Mesenchymal stem cell (in vitro differentiated cells and primary cell): ENCODE results near the gene CTCFL.

ENCODE experiments used
- DNase-seq: peaks from one replicate; pipeline ENCODE4 v3.0.0-alpha.2; 2013
- H2AFZ ChIP-seq: one replicate; pipeline ENCODE4 v1.6.1; 2013; ENCODE audit warnings: low read depth, mild to moderate bottlenecking, control low read depth, inconsistent platforms, low read length, moderate library complexity
- H2AK5ac ChIP-seq: 2 replicates; pipeline ENCODE4 v1.6.1; 2013; ENCODE audit warnings: low read length, moderate library complexity, mild to moderate bottlenecking, inconsistent platforms; ENCODE audit not compliant: severe bottlenecking
- H2BK120ac ChIP-seq: one replicate; pipeline ENCODE4 v1.6.1; 2013; ENCODE audit warnings: low read depth, mild to moderate bottlenecking, inconsistent platforms, low read length, moderate library complexity
- H2BK12ac ChIP-seq, 2 experiments: one replicate each; pipeline ENCODE4 v1.6.1; 2013; ENCODE audit warnings: inconsistent platforms in 2 of 2, low read length in 2 of 2, mild to moderate bottlenecking in 2 of 2, moderate library complexity in 2 of 2, control low read depth in 1 of 2
- H2BK15ac ChIP-seq: one replicate; pipeline ENCODE4 v1.6.1; 2013; ENCODE audit warnings: mild to moderate bottlenecking, low read depth, inconsistent platforms; ENCODE audit not compliant: poor library complexity, severe bottlenecking
- H2BK5ac ChIP-seq: 2 replicates; pipeline ENCODE4 v1.6.1; 2013; ENCODE audit warnings: low read depth, mild to moderate bottlenecking, low read length, control low read depth, inconsistent platforms; ENCODE audit not compliant: poor library complexity, severe bottlenecking
- H3K14ac ChIP-seq, 2 experiments: one replicate each; pipeline ENCODE4 v1.6.1; 2013; ENCODE audit warnings: inconsistent platforms in 2 of 2, low read length in 2 of 2, control low read depth in 1 of 2, mild to moderate bottlenecking in 1 of 2, moderate library complexity in 1 of 2
- H3K18ac ChIP-seq, 2 experiments: one replicate each; pipeline ENCODE4 v1.6.1; 2013; ENCODE audit warnings: inconsistent platforms in 2 of 2, low read length in 2 of 2, control low read depth in 1 of 2, low read depth in 1 of 2, mild to moderate bottlenecking in 1 of 2
- H3K23ac ChIP-seq, 2 experiments: one replicate each; pipeline ENCODE4 v1.6.1; 2013; ENCODE audit warnings: inconsistent platforms in 2 of 2, low read length in 2 of 2, mild to moderate bottlenecking in 2 of 2, moderate library complexity in 2 of 2, control low read depth in 1 of 2
- H3K27ac ChIP-seq: 2 replicates; pipeline ENCODE4 v1.5.1; 2013; ENCODE audit warnings: mild to moderate bottlenecking, moderate library complexity, low read length, control low read depth, inconsistent platforms; ENCODE audit not compliant: poor library complexity, severe bottlenecking
- H3K27me3 ChIP-seq, 2 experiments: 2 replicates each; pipeline versions ENCODE4 v1.6.1 to v1.7.0; 2013; ENCODE audit warnings: low read length in 2 of 2, mild to moderate bottlenecking in 2 of 2, moderate library complexity in 2 of 2, control low read depth in 1 of 2, inconsistent platforms in 1 of 2; ENCODE audit not compliant: control insufficient read depth in 1 of 2, insufficient read depth in 1 of 2
- H3K36me3 ChIP-seq, 2 experiments: 2 replicates each; pipeline versions ENCODE4 v1.6.1 to v1.7.0; 2013; ENCODE audit warnings: low read length in 2 of 2, control low read depth in 1 of 2, inconsistent platforms in 1 of 2, low read depth in 1 of 2, mild to moderate bottlenecking in 1 of 2; ENCODE audit not compliant: insufficient read depth in 2 of 2, control insufficient read depth in 1 of 2
- H3K4ac ChIP-seq, 2 experiments: one replicate each; pipeline ENCODE4 v1.6.1; 2013; ENCODE audit warnings: inconsistent platforms in 2 of 2, low read length in 2 of 2, mild to moderate bottlenecking in 2 of 2, moderate library complexity in 2 of 2, control low read depth in 1 of 2, low read depth in 1 of 2
- H3K4me1 ChIP-seq: 2 replicates; pipeline ENCODE4 v1.6.1; 2013; ENCODE audit warnings: low read depth, low read length, control low read depth; ENCODE audit not compliant: control insufficient read depth, insufficient read depth
- H3K4me2 ChIP-seq: 2 replicates; pipeline ENCODE4 v1.6.1; 2013; ENCODE audit warnings: low read length, mild to moderate bottlenecking, inconsistent platforms; ENCODE audit not compliant: poor library complexity, severe bottlenecking
- H3K4me3 ChIP-seq, 2 experiments: 2 replicates each; pipeline versions ENCODE4 v1.5.1 to v1.7.0; 2013; ENCODE audit warnings: low read length in 2 of 2, mild to moderate bottlenecking in 2 of 2, control low read depth in 1 of 2, low read depth in 1 of 2; ENCODE audit not compliant: insufficient read depth in 1 of 2
- H3K79me1 ChIP-seq: replicated peaks from 2 replicates; pipeline ENCODE4 v1.6.1; 2013; ENCODE audit warnings: mild to moderate bottlenecking, control low read depth, low read length, inconsistent platforms; ENCODE audit not compliant: poor library complexity, severe bottlenecking
- H3K9ac ChIP-seq: 2 replicates; pipeline ENCODE4 v1.7.0; 2013; ENCODE audit warnings: mild to moderate bottlenecking, low read length, moderate library complexity
- H3K9me3 ChIP-seq: 2 replicates; pipeline ENCODE4 v1.7.0; 2013; ENCODE audit warnings: mild to moderate bottlenecking, low read length; ENCODE audit not compliant: control insufficient read depth
- H4K8ac ChIP-seq: one replicate; pipeline ENCODE4 v1.6.1; 2013; ENCODE audit warnings: inconsistent platforms, mild to moderate bottlenecking, low read length, moderate library complexity
- H4K91ac ChIP-seq: one replicate; pipeline ENCODE4 v1.6.1; 2013; ENCODE audit warnings: mild to moderate bottlenecking, low read length, inconsistent platforms
- WGBS: methylation state at CpG from one replicate; pipeline ENCODE4 v1.1.7; 2013; ENCODE audit warnings: mixed read lengths; 5-methylcytosine and 5-hydroxymethylcytosine counted together

CTCFL gene

DNA sequence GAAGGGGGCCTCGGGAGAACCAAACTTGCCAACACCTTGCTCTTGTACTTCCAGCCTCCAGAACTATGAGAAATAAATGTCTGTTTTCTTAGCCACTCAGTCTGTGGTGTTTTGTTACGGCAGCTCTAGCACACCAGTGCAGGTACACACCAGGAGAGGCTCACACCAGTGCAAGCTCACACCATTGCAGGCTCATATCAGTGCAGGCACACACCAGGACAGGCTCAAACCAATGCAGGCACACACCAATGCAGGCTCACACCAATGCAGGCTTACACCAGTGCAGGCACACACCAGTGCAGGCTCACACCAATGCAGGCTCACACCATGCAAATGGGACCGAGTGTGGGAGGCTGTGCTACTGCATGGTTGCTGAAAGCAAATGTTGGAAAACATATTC lies 4.9 kb upstream of the CTCFL start:
- Histone ChIP-seq H4K91ac (no peak overlapping the region), H2BK12ac (no peak overlapping the region), H3K23ac (no peak overlapping the region), H3K4me2 (no peak overlapping the region), H3K36me3 (no peaks in the 10 kb centered on the region), H3K4me3 (no peak overlapping the region), H3K18ac (no peak overlapping the region), H3K4me1 (peaks cover 2% of the 10 kb centered on the region), H4K8ac (no peak overlapping the region), H3K14ac (no peak overlapping the region), H2AK5ac (no peak overlapping the region), H3K27me3 (peaks cover 25 to 65% of the 10 kb centered on the region in 2 experiments), H3K79me1 (no peaks in the 10 kb centered on the region), H3K9me3 (no peaks in the 10 kb centered on the region), H2BK15ac (no peak overlapping the region), H3K27ac (no peak overlapping the region), H2BK120ac (no peak overlapping the region), H2BK5ac (no peak overlapping the region), H3K4ac (no peak overlapping the region), H3K9ac (no peak overlapping the region), H2AFZ (no peak overlapping the region)
- 74% methylated on average over 3 of the region's 3 CpGs for WGBS
- no peak for DNase-seq

DNA sequence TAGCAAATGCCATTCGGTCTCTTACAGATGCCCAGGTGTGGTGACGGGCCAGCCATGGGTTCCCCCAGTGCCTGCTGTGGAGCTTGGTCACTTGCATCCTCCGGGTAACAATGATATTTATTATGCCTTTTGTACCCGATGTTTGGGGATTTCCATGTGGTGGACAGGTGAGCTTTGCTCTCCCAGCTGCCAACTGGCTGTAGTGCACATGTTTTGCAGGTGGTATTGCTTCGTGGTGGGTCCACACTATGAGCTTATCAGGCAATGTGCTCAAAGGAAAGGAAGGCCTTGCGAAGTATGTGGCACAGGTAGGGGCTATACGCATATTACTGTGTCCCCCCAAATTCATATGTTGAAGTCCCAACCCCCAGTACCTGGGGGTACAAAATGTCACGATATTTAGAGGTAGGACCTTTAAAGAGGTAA lies 4.2 kb upstream of the CTCFL start:
- Histone ChIP-seq H3K4me2 (no peak overlapping the region), H3K4me1 (peaks cover 2% of the 10 kb centered on the region), H3K27ac (no peak overlapping the region), H2BK5ac (no peak overlapping the region), H3K4me3 (no peak overlapping the region), H3K27me3 (peaks cover 25 to 63% of the 10 kb centered on the region in 2 experiments), H4K91ac (no peak overlapping the region), H3K79me1 (no peaks in the 10 kb centered on the region), H2AK5ac (no peak overlapping the region), H2BK120ac (no peak overlapping the region), H2AFZ (no peak overlapping the region), H3K36me3 (no peaks in the 10 kb centered on the region), H3K9me3 (no peaks in the 10 kb centered on the region), H3K9ac (no peak overlapping the region), H2BK12ac (no peak overlapping the region), H3K14ac (no peak overlapping the region), H3K23ac (no peak overlapping the region), H3K4ac (no peak overlapping the region), H2BK15ac (no peak overlapping the region), H4K8ac (no peak overlapping the region), H3K18ac (no peak overlapping the region)
- 77% methylated on average over 7 of the region's 8 CpGs for WGBS
- DNase-seq, result no peak

DNA sequence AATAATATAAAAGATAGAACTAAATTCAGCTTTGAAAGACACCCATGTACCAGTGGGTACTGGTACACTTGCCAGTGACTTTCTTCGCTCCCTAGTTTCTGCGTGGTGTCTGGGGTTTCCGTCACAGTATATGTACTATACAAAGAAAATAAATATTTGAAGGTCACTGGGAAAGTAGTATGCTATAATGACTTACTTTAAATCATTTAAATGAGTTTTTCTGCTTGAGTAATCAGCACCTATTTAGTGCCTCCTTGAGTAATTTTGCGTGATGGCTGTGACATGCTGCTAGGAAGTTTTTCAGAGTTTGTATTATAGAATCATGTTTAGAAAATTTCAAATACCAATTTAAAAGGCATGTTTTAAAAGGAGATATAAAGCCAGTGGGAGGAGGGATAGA lies 3.2 kb upstream of the CTCFL start:
- Histone ChIP-seq H3K14ac (no peak overlapping the region), H3K9me3 (no peaks in the 10 kb centered on the region), H2AFZ (no peak overlapping the region), H2BK5ac (no peak overlapping the region), H3K4me3 (no peak overlapping the region), H3K4ac (no peak overlapping the region), H3K9ac (no peak overlapping the region), H4K91ac (no peak overlapping the region), H4K8ac (no peak overlapping the region), H2AK5ac (no peak overlapping the region), H3K4me2 (no peak overlapping the region), H2BK15ac (no peak overlapping the region), H3K23ac (no peak overlapping the region), H3K18ac (no peak overlapping the region), H3K27ac (no peak overlapping the region), H3K36me3 (no peaks in the 10 kb centered on the region), H2BK12ac (no peak overlapping the region), H2BK120ac (no peak overlapping the region), H3K27me3 (peaks cover 18 to 54% of the 10 kb centered on the region in 2 experiments), H3K79me1 (no peaks in the 10 kb centered on the region), H3K4me1 (peaks cover 2% of the 10 kb centered on the region)
- no peak for DNase-seq
- 80% methylated on average over 2 of the region's 4 CpGs for WGBS

DNA sequence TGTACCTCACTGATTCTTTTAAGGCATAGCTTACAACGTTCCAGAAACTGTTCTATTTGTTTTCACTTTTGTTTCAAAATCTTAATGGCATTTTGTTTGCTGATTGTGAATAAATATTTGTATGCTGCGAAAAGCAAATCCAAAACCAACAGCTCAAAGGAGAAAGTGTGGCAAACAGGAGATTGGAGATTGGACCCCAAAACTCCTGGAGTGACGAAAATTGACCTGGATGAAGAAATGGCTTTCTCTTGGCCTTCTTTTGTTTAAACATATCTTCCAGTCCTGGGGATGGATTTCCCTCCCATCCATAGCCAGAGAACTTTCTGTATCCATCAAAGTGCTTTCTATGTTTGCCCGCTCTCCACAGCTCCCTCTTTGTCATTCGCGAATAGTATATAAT lies 2.8 kb upstream of the CTCFL start:
- Histone ChIP-seq H3K27ac (no peak overlapping the region), H3K9me3 (no peaks in the 10 kb centered on the region), H3K18ac (no peak overlapping the region), H3K23ac (no peak overlapping the region), H2BK12ac (no peak overlapping the region), H2BK5ac (no peak overlapping the region), H3K79me1 (no peaks in the 10 kb centered on the region), H3K4me3 (no peak overlapping the region), H3K4ac (no peak overlapping the region), H2BK120ac (no peak overlapping the region), H4K91ac (no peak overlapping the region), H2AFZ (no peak overlapping the region), H3K9ac (no peak overlapping the region), H4K8ac (no peak overlapping the region), H2BK15ac (no peak overlapping the region), H3K27me3 (peaks cover 18 to 51% of the 10 kb centered on the region in 2 experiments), H3K14ac (no peak overlapping the region), H2AK5ac (no peak overlapping the region), H3K36me3 (no peaks in the 10 kb centered on the region), H3K4me1 (peaks cover 2% of the 10 kb centered on the region), H3K4me2 (no peak overlapping the region)
- WGBS, result 97% methylated on average over 2 of the region's 6 CpGs
- no peak for DNase-seq
